Measurements from ENCODE around the gene NAV3.

The NAV3 gene

DNA sequence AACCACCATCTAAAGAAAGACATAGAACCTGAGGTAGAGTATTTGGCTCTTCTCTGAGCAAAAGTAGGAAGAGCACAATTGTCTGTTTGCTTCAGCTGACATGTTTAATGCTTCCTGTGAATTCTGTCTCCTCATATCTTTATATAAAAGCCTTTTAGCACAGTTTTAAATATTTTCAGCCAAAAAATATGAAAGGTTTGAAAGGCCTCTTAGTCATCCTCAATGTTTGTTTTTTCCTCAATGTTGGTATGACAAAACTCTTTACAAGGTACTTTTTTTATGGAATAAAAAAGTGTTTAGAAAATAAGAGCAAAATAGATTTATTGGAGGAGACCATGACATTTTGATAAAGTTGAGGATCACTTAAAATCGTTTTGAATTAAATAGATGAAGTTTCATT, 360.9 kb downstream of the NAV3 start:
- no CpG with 5 or more reads among the region's 1 CpG for WGBS, 2 donors (ENCODE audit: extremely low coverage in 2 of 2, insufficient read length in 2 of 2, insufficient replicate concordance in 1 of 2)

DNA sequence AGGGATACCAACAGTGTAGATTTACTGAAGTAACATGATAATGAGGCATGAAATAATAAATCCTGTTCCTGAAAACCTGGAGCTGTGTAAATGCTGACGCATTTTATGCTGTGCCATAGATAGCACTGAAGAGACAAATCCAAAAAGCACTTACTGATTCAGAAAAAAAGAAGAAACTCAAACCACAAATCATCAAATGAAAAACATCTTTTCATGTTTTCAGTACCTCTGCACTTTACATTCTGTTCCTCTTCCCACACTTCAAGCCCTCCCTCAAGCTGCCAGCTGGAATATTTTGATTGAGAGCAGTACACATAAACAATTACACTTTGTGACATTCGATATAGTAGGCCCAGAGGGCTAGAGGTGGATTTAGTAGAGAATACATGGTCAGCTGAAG, 362.3 kb downstream of the NAV3 start:
- H2BK15ac ChIP-seq (ENCODE audit: low read length) = no peak overlapping the region
- no peak overlapping the region for H2AFZ ChIP-seq (ENCODE audit: low read length)
- no peak for DNase-seq (ENCODE audit: low spot score)
- H3K27ac ChIP-seq (replicated peaks; ENCODE audit: low read length) = no peak overlapping the region
- H3K79me1 ChIP-seq (ENCODE audit: low read depth, low read length) = no peaks in the 10 kb centered on the region
- no peaks in the 10 kb centered on the region for H3K36me3 ChIP-seq (replicated peaks in 1 of 2; ENCODE audit: control insufficient read depth in 2 of 2, insufficient read depth in 2 of 2, low read length in 2 of 2)
- H2BK120ac ChIP-seq (ENCODE audit: low read depth, low read length) = no peak overlapping the region
- no peak overlapping the region for H3K14ac ChIP-seq (ENCODE audit: low read length)
- H4K91ac ChIP-seq (ENCODE audit: low read depth, low read length, poor library complexity) = no peak overlapping the region
- no peak overlapping the region for H4K8ac ChIP-seq (ENCODE audit: low read depth, low read length)
- H3K18ac ChIP-seq (ENCODE audit: low read length) = no peak overlapping the region
- H2BK12ac ChIP-seq (ENCODE audit: low read length) = no peak overlapping the region
- H3K27me3 ChIP-seq (ENCODE audit: control insufficient read depth in 3 of 3, insufficient read depth in 3 of 3, low read depth in 1 of 3, low read length in 3 of 3) = no peaks in the 10 kb centered on the region
- H3K9ac ChIP-seq (ENCODE audit: low read depth, low read length, poor library complexity) = no peak overlapping the region
- no peak overlapping the region for H3K23ac ChIP-seq (ENCODE audit: low read depth, low read length, poor library complexity)
- H3K4ac ChIP-seq (ENCODE audit: low read length) = no peak overlapping the region
- no peak overlapping the region for H2AK5ac ChIP-seq (ENCODE audit: low read depth, low read length)
- H2BK5ac ChIP-seq (ENCODE audit: low read length) = no peak overlapping the region
- no peaks in the 10 kb centered on the region for H3K4me1 ChIP-seq (ENCODE audit: control insufficient read depth in 2 of 2, insufficient read depth in 1 of 2, low read depth in 1 of 2, low read length in 2 of 2)
- no peak overlapping the region for H3K4me3 ChIP-seq (ENCODE audit: low read length in 2 of 2)
- no peak overlapping the region for H3K4me2 ChIP-seq (ENCODE audit: insufficient read depth, low read length, poor library complexity, severe bottlenecking)
- H3K9me3 ChIP-seq (replicated peaks in 1 of 2; ENCODE audit: control insufficient read depth in 2 of 2, insufficient read depth in 1 of 2, low read depth in 1 of 2, low read length in 2 of 2) = no peaks in the 10 kb centered on the region
- no CpG with 5 or more reads among the region's 2 CpGs for WGBS, 2 donors (ENCODE audit: extremely low coverage in 2 of 2, insufficient read length in 2 of 2, insufficient replicate concordance in 1 of 2)

More for the DNA sequence above, 360.9 kb downstream of the NAV3 start:
- Histone ChIP-seq H3K9ac (ENCODE audit: low read depth, low read length, poor library complexity) (no peak overlapping the region), H3K27ac (replicated peaks; ENCODE audit: low read length) (no peak overlapping the region), H2AFZ (ENCODE audit: low read length) (no peak overlapping the region), H3K4me1 (ENCODE audit: control insufficient read depth in 2 of 2, insufficient read depth in 1 of 2, low read depth in 1 of 2, low read length in 2 of 2) (no peaks in the 10 kb centered on the region), H3K18ac (ENCODE audit: low read length) (no peak overlapping the region), H3K14ac (ENCODE audit: low read length) (no peak overlapping the region), H3K4me2 (ENCODE audit: insufficient read depth, low read length, poor library complexity, severe bottlenecking) (no peak overlapping the region), H3K79me1 (ENCODE audit: low read depth, low read length) (no peaks in the 10 kb centered on the region), H4K91ac (ENCODE audit: low read depth, low read length, poor library complexity) (no peak overlapping the region), H3K4ac (ENCODE audit: low read length) (no peak overlapping the region), H3K36me3 (replicated peaks in 1 of 2; ENCODE audit: control insufficient read depth in 2 of 2, insufficient read depth in 2 of 2, low read length in 2 of 2) (no peaks in the 10 kb centered on the region), H4K8ac (ENCODE audit: low read depth, low read length) (no peak overlapping the region), H2BK120ac (ENCODE audit: low read depth, low read length) (no peak overlapping the region), H3K4me3 (ENCODE audit: low read length in 2 of 2) (no peak overlapping the region), H3K9me3 (replicated peaks in 1 of 2; ENCODE audit: control insufficient read depth in 2 of 2, insufficient read depth in 1 of 2, low read depth in 1 of 2, low read length in 2 of 2) (no peaks in the 10 kb centered on the region), H2BK5ac (ENCODE audit: low read length) (no peak overlapping the region), H3K27me3 (ENCODE audit: control insufficient read depth in 3 of 3, insufficient read depth in 3 of 3, low read depth in 1 of 3, low read length in 3 of 3) (no peaks in the 10 kb centered on the region), H2BK12ac (ENCODE audit: low read length) (no peak overlapping the region), H2BK15ac (ENCODE audit: low read length) (no peak overlapping the region), H2AK5ac (ENCODE audit: low read depth, low read length) (no peak overlapping the region), H3K23ac (ENCODE audit: low read depth, low read length, poor library complexity) (no peak overlapping the region)
- no peak for DNase-seq (ENCODE audit: low spot score)

DNA sequence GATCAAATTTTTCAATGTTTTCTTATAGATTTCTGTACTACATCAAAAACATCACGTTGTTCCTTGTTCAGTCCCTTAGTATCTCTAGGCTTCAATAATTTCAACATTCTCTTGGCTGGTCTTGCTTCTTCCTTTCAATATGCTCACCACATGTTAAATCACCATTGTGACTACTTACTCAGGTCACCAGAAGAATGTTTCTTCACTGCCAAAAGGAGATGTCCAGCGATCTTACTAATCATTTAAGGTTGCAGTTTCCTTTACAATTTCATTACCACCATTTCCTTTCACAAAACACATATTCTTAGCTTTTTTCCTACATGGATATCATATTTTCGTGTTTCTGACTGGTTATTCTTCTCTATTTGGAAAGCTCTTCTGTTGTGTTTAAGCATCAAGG, 363.8 kb downstream of the NAV3 start:
- Histone ChIP-seq H3K4me3 (ENCODE audit: low read length in 2 of 2) (no peak overlapping the region), H4K8ac (ENCODE audit: low read depth, low read length) (no peak overlapping the region), H3K27ac (replicated peaks; ENCODE audit: low read length) (no peak overlapping the region), H3K4me1 (ENCODE audit: control insufficient read depth in 2 of 2, insufficient read depth in 1 of 2, low read depth in 1 of 2, low read length in 2 of 2) (no peaks in the 10 kb centered on the region), H3K36me3 (replicated peaks in 1 of 2; ENCODE audit: control insufficient read depth in 2 of 2, insufficient read depth in 2 of 2, low read length in 2 of 2) (no peaks in the 10 kb centered on the region), H2BK120ac (ENCODE audit: low read depth, low read length) (no peak overlapping the region), H3K18ac (ENCODE audit: low read length) (no peak overlapping the region), H3K9ac (ENCODE audit: low read depth, low read length, poor library complexity) (no peak overlapping the region), H3K9me3 (replicated peaks in 1 of 2; ENCODE audit: control insufficient read depth in 2 of 2, insufficient read depth in 1 of 2, low read depth in 1 of 2, low read length in 2 of 2) (no peaks in the 10 kb centered on the region), H2BK5ac (ENCODE audit: low read length) (no peak overlapping the region), H2BK12ac (ENCODE audit: low read length) (no peak overlapping the region), H3K27me3 (ENCODE audit: control insufficient read depth in 3 of 3, insufficient read depth in 3 of 3, low read depth in 1 of 3, low read length in 3 of 3) (no peaks in the 10 kb centered on the region), H3K14ac (ENCODE audit: low read length) (no peak overlapping the region), H3K23ac (ENCODE audit: low read depth, low read length, poor library complexity) (no peak overlapping the region), H3K79me1 (ENCODE audit: low read depth, low read length) (no peaks in the 10 kb centered on the region), H3K4me2 (ENCODE audit: insufficient read depth, low read length, poor library complexity, severe bottlenecking) (no peak overlapping the region), H3K4ac (ENCODE audit: low read length) (no peak overlapping the region), H2AK5ac (ENCODE audit: low read depth, low read length) (no peak overlapping the region), H2BK15ac (ENCODE audit: low read length) (no peak overlapping the region), H2AFZ (ENCODE audit: low read length) (no peak overlapping the region), H4K91ac (ENCODE audit: low read depth, low read length, poor library complexity) (no peak overlapping the region)
- WGBS, 2 donors (ENCODE audit: extremely low coverage in 2 of 2, insufficient read length in 2 of 2, insufficient replicate concordance in 1 of 2) = no CpG with 5 or more reads among the region's 3 CpGs
- no peak for DNase-seq (ENCODE audit: low spot score)

DNA sequence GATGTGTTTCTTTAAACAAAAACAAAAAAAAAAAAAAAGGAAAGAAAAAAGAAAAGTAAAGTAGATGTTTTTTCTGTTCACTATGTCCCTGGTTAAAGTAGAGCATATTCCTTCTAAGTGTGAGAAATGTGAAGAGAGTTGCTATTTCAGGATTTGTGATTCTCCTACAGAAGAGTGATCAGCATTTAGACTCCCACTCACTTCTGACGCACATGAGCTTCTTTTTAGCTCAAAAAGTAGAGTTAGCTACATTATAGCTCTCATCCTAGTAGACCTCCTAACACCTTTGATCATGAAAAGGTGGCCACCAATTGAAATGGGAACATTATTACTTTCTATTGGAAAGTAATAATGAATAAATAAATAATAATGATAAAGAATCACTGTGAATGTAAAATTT, 368.2 kb downstream of the NAV3 start:
- Histone ChIP-seq H3K18ac (ENCODE audit: low read length) (no peak overlapping the region), H2AK5ac (ENCODE audit: low read depth, low read length) (no peak overlapping the region), H3K4me2 (ENCODE audit: insufficient read depth, low read length, poor library complexity, severe bottlenecking) (no peak overlapping the region), H4K8ac (ENCODE audit: low read depth, low read length) (no peak overlapping the region), H3K36me3 (replicated peaks in 1 of 2; ENCODE audit: control insufficient read depth in 2 of 2, insufficient read depth in 2 of 2, low read length in 2 of 2) (no peaks in the 10 kb centered on the region), H3K27me3 (ENCODE audit: control insufficient read depth in 3 of 3, insufficient read depth in 3 of 3, low read depth in 1 of 3, low read length in 3 of 3) (no peaks in the 10 kb centered on the region), H4K91ac (ENCODE audit: low read depth, low read length, poor library complexity) (no peak overlapping the region), H2AFZ (ENCODE audit: low read length) (no peak overlapping the region), H2BK120ac (ENCODE audit: low read depth, low read length) (no peak overlapping the region), H3K4me1 (ENCODE audit: control insufficient read depth in 2 of 2, insufficient read depth in 1 of 2, low read depth in 1 of 2, low read length in 2 of 2) (no peaks in the 10 kb centered on the region), H3K4ac (ENCODE audit: low read length) (no peak overlapping the region), H3K9ac (ENCODE audit: low read depth, low read length, poor library complexity) (no peak overlapping the region), H2BK5ac (ENCODE audit: low read length) (no peak overlapping the region), H3K14ac (ENCODE audit: low read length) (no peak overlapping the region), H2BK12ac (ENCODE audit: low read length) (no peak overlapping the region), H3K9me3 (replicated peaks in 1 of 2; ENCODE audit: control insufficient read depth in 2 of 2, insufficient read depth in 1 of 2, low read depth in 1 of 2, low read length in 2 of 2) (no peaks in the 10 kb centered on the region), H3K79me1 (ENCODE audit: low read depth, low read length) (no peaks in the 10 kb centered on the region), H3K23ac (ENCODE audit: low read depth, low read length, poor library complexity) (no peak overlapping the region), H2BK15ac (ENCODE audit: low read length) (no peak overlapping the region), H3K4me3 (ENCODE audit: low read length in 2 of 2) (no peak overlapping the region), H3K27ac (replicated peaks; ENCODE audit: low read length) (no peak overlapping the region)
- no CpG with 5 or more reads among the region's 1 CpG for WGBS, 2 donors (ENCODE audit: extremely low coverage in 2 of 2, insufficient read length in 2 of 2, insufficient replicate concordance in 1 of 2)
- DNase-seq (ENCODE audit: low spot score) = no peak

Data from neuronal stem cell (in vitro differentiated cells).